ENCODE measurements around the gene DTX3.
"Not testable (repeated sequence)": the region's sequence is repeated elsewhere in the genome, so short reads cannot be mapped to it uniquely, and the experiment has no call there.

DTX3 gene

DNA sequence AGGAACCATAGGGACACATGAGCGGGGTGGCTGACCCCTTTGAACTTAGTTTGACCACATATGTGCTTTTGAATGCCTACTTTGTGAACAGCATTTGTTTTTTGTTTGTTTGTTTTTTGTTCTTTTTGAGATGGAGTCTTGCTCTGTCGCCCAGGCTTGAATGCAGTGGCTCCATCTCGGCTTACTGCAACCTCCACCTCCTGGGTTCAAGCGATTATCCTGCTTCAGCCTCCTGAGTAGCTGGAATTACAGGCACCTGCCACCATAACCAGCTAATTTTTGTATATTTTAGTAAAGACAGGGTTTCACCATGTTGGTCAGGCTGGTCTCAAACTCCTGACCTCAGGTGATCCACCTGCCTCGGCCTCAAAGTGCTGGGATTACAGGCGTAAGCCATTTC, 13.8 kb downstream of the DTX3 start:
- not testable (repeated sequence) for ATAC-seq

DNA sequence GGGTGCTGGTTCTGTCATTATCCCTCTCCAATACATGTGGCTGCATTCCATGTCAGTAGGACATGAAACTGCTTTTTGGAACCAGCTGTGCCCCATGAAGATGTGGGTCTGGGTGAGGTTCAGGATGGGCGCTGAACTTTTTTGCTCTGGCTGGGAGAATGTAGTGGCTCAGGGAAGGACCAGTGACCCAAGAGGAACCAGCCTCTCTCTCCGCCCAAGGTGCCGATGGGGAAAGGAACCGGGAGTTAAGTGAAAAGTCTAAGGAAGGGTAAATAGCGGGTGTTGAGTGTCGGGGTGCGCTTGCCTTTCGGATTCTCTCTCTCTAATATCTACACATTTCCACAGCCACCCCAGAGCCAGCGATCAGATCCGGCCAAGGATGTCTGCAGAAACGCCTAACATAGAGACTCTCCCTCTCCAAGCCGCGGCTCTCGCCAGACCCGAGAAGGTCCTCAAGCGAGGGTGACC, 14.4 kb downstream of the DTX3 start:
- TF ChIP-seq ESRRG (CRISPR knock-in tag; IDR thresholded peaks at IDR 0.05), result no peak
- TF ChIP-seq, protein P1, sequence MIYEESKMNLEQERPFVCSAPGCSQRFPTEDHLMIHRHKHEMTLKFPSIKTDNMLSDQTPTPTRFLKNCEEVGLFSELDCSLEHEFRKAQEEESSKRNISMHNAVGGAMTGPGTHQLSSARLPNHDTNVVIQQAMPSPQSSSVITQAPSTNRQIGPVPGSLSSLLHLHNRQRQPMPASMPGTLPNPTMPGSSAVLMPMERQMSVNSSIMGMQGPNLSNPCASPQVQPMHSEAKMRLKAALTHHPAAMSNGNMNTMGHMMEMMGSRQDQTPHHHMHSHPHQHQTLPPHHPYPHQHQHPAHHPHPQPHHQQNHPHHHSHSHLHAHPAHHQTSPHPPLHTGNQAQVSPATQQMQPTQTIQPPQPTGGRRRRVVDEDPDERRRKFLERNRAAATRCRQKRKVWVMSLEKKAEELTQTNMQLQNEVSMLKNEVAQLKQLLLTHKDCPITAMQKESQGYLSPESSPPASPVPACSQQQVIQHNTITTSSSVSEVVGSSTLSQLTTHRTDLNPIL (CRISPR knock-in tag; IDR thresholded peaks at IDR 0.05; ENCODE audit: low read depth), result no peak
- TF ChIP-seq ZNF565 (CRISPR knock-in tag; conservative IDR thresholded peaks at IDR 0.05; ENCODE audit: low read depth), result no peak
- TF ChIP-seq ZC3H10 (CRISPR knock-in tag; IDR thresholded peaks at IDR 0.05), result no peak
- TF ChIP-seq SNAI2 (CRISPR knock-in tag; IDR thresholded peaks at IDR 0.05), result no peak
- TF ChIP-seq BACH2 (CRISPR knock-in tag; IDR thresholded peaks at IDR 0.05; ENCODE audit: borderline replicate concordance), result no peak
- TF ChIP-seq OSR1 (CRISPR knock-in tag; IDR thresholded peaks at IDR 0.05), result no peak
- TF ChIP-seq ISL1 (CRISPR knock-in tag; IDR thresholded peaks at IDR 0.05), result no peak
- TF ChIP-seq ZNF70 (CRISPR knock-in tag; IDR thresholded peaks at IDR 0.05), result no peak
- no peak for TF ChIP-seq PPARA (CRISPR knock-in tag; IDR thresholded peaks at IDR 0.05; ENCODE audit: borderline replicate concordance)
- no peak for TF ChIP-seq RARB (CRISPR knock-in tag; IDR thresholded peaks at IDR 0.05)

DNA sequence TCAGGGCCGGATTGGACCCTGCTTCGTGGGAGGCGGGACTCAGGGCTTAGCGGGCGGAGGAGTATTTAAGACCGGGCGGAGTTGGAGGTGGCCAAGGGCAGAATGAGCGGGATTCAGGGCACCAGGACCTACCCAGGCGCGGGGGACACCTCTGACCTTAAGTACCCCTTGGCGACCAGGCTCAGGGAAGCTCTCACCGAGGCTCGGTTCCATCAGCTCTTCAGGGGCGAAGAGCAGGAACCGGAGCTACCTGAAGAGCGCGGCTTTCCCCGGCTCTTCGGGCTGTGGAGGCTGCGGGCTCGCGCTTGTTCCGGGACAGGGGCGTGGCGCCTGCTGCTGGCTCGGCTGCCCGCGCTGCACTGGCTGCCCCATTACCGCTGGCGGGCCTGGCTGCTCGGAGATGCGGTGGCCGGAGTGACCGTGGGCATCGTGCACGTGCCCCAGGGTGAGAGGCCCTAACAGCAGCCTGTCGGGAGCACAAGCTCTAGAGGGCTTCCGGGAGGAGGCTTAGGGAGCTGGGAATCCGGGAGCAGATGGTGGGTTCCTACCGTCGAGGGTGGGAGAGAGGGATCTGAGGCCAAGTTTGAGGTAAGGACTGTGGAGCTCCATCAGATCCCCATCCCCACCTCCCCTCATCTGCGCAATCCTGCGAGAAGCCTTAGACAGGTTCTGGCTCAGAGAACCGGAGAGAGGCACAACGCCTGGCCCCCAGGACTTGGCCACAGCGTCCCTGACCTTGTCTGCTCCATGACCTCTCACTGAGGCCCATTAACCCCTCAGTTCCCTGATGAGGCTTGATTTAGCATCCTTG, 15.0 kb downstream of the DTX3 start:
- TF ChIP-seq PPARA (CRISPR knock-in tag; IDR thresholded peaks at IDR 0.05; ENCODE audit: borderline replicate concordance), result no peak
- TF ChIP-seq GLIS3 (CRISPR knock-in tag; IDR thresholded peaks at IDR 0.05), result no peak
- no peak for TF ChIP-seq BACH2 (CRISPR knock-in tag; IDR thresholded peaks at IDR 0.05; ENCODE audit: borderline replicate concordance)
- no peak for TF ChIP-seq ZFP30 (CRISPR knock-in tag; IDR thresholded peaks at IDR 0.05)
- TF ChIP-seq ZC3H10 (CRISPR knock-in tag; IDR thresholded peaks at IDR 0.05), result no peak
- TF ChIP-seq TOX (CRISPR knock-in tag; IDR thresholded peaks at IDR 0.05; ENCODE audit: borderline replicate concordance), result no peak
- no peak for TF ChIP-seq CSRNP3 (CRISPR knock-in tag; IDR thresholded peaks at IDR 0.05)
- no peak for ATAC-seq

More for the DNA sequence above, 14.4 kb downstream of the DTX3 start:
- no peak for ATAC-seq

DNA sequence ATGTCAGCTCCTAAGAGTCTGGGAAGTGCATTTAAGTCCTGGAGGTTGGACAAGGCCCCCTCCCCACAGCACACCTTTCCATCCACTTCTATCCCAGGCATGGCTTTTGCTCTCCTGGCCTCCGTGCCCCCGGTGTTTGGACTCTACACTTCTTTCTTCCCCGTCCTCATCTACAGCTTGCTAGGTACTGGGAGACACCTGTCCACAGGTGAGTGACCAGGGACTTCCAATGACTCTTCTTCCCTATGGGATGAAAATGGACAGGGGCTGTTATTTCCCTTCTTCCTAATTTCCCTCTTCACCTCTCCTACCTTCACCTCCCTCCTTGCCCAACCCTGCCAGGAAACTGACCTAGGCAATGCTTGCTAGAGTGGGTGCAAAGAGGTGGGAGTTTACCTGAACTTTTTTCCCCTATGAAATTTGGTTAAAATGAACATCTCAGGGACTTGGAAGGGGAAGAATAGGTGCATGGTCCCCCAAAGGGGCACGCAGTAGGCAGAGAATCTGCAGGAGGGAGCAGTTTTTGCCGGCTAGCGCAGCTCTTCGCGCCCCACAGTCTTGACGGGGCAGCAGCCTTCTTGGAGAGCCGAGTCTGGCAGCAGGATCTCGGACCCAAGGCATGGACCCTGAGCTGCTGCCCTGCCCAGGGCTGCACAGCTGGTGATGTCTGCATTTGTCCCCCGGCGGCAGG, 15.8 kb downstream of the DTX3 start:
- ATAC-seq, result no peak
- no peak for TF ChIP-seq TCF4 (CRISPR knock-in tag; IDR thresholded peaks at IDR 0.05; ENCODE audit: borderline replicate concordance)
- no peak for TF ChIP-seq CSDC2 (CRISPR knock-in tag; IDR thresholded peaks at IDR 0.05)
- TF ChIP-seq ZNF70 (CRISPR knock-in tag; IDR thresholded peaks at IDR 0.05), result no peak
- TF ChIP-seq PPARA (CRISPR knock-in tag; IDR thresholded peaks at IDR 0.05; ENCODE audit: borderline replicate concordance), result no peak
- TF ChIP-seq, protein P1 (CRISPR knock-in tag; IDR thresholded peaks at IDR 0.05; ENCODE audit: low read depth), result no peak
- TF ChIP-seq PATZ1 (CRISPR knock-in tag; IDR thresholded peaks at IDR 0.05; ENCODE audit: borderline replicate concordance), result no peak
- no peak for TF ChIP-seq RARB (CRISPR knock-in tag; IDR thresholded peaks at IDR 0.05)
- no peak for TF ChIP-seq ZFP3 (CRISPR knock-in tag; IDR thresholded peaks at IDR 0.05)
- no peak for TF ChIP-seq TOX (CRISPR knock-in tag; IDR thresholded peaks at IDR 0.05; ENCODE audit: borderline replicate concordance)
- no peak for TF ChIP-seq ZFP30 (CRISPR knock-in tag; IDR thresholded peaks at IDR 0.05)
- no peak for TF ChIP-seq ISL1 (CRISPR knock-in tag; IDR thresholded peaks at IDR 0.05)

All from SK-N-SH treated with all-trans-retinoic acid at 6 μM for 48 hours (cell line).